ENCODE measurements around the gene THSD1.
"Not testable (repeated sequence)": the region's sequence is repeated elsewhere in the genome, so short reads cannot be mapped to it uniquely, and the experiment has no call there.

Gene THSD1

DNA sequence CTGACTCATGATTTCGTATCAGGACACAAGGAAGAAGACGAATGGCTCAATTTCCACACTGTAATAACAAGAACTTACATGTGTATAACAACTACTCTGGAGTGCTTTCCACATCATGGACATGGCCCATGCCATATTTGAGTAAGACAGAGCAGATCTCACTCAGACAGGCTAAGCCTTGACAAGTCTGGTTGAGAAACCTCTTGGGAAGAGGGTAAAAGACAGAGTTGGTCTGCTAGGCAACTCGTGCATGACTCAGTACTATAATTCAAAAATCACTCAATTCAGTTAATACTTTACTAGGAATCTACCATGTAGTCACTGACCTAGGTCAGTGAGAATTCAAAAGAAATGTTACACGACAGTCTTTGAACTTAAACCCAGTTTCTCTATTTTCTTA is 5.7 kb upstream of the THSD1 start:
- H3K4me3 ChIP-seq (ENCODE audit: low read length): no peak overlapping the region
- peaks cover 4% of the 10 kb centered on the region for H3K27me3 ChIP-seq (ENCODE audit: insufficient read depth, low read length)
- H3K36me3 ChIP-seq (ENCODE audit: insufficient read depth, low read length): peaks cover 51% of the 10 kb centered on the region
- 92% methylated on average over 4 of the region's 4 CpGs for WGBS
- H3K4me1 ChIP-seq (ENCODE audit: insufficient read depth, low read length): no peaks in the 10 kb centered on the region
- H3K9ac ChIP-seq (ENCODE audit: low read depth, low read length): no peak overlapping the region
- H3K9me3 ChIP-seq (ENCODE audit: insufficient read depth, low read depth, low read length): no peaks in the 10 kb centered on the region
- H3K27ac ChIP-seq (ENCODE audit: low read depth, low read length): no peak overlapping the region

DNA sequence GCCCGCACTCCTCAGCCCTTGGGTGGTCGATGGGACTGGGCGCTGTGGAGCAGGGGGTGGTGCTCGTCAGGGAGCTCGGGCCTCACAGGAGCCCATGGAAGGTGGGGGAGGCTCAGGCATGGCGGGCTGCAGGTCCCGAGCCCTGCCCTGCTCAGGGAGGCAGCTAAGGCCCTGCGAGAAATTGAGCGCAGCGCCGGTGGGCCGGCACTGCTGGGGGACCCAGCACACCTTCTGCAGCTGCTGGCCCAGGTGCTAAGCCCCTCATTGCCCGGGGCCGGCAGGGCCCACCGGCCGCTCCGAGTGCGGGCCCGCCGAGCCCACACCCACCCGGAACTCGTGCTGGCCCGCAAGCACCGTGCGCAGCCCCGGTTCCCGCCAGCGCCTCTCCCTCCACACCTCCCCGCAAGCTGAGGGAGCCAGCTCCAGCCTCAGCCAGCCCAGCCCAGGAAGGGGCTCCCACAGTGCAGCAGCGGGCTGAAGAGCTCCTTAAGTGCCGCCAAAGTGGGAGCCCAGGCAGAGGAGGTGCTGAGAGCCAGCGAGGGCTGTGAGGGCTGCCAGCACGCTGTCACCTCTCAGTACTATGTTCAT is 2.2 kb upstream of the THSD1 start:
- H3K27ac ChIP-seq (ENCODE audit: low read depth, low read length); H3K9me3 ChIP-seq (ENCODE audit: insufficient read depth, low read depth, low read length); H3K4me1 ChIP-seq (ENCODE audit: insufficient read depth, low read length); H3K9ac ChIP-seq (ENCODE audit: low read depth, low read length); H3K4me3 ChIP-seq (ENCODE audit: low read length): not testable (repeated sequence)
- peaks cover 32% of the 10 kb centered on the region for H3K27me3 ChIP-seq (ENCODE audit: insufficient read depth, low read length)
- peaks cover 16% of the 10 kb centered on the region for H3K36me3 ChIP-seq (ENCODE audit: insufficient read depth, low read length)
- 91% methylated on average over 33 of the region's 33 CpGs for WGBS

DNA sequence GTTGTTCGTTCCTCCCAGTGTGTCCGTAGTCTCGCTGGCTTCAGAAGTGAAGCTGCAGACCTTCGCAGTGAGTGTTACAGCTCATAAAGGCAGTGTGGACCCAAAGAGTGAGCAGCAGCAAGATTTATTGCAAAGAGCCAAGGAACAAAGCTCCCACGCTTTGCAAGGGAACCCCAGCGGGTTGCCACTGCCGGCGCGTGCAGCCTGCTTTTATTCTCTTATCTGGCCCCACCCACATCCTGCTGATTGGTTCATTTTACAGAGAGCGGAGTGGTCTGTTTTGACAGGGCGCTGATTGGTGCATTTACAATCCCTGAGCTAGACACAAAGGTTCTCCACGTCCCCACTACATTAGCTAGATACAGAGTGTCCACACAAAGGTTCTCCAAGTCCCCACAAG is 1.5 kb upstream of the THSD1 start:
- H3K36me3 ChIP-seq (ENCODE audit: insufficient read depth, low read length); H3K4me1 ChIP-seq (ENCODE audit: insufficient read depth, low read length); H3K9ac ChIP-seq (ENCODE audit: low read depth, low read length); H3K9me3 ChIP-seq (ENCODE audit: insufficient read depth, low read depth, low read length); H3K4me3 ChIP-seq (ENCODE audit: low read length); H3K27ac ChIP-seq (ENCODE audit: low read depth, low read length): not testable (repeated sequence)
- peaks cover 32% of the 10 kb centered on the region for H3K27me3 ChIP-seq (ENCODE audit: insufficient read depth, low read length)
- 94% methylated on average over 12 of the region's 12 CpGs for WGBS

DNA sequence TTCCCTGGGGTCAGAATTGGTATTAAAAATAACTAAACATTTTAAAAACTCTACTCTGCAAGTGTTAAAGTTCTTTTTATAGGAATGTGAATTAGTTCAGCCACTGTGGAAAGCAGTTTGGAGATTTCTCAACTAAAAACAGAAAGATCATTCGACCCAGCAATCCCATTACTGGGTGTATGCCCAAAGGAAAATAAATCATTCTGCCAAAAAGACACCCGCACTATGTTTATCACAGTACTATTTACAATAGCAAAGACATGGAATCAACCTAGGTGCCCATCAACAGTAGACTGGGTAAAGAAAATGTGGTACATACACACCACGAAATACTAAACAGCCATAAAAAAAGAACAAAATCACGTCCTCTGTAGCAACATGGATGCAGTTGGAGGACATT is 657 bp upstream of the THSD1 start:
- Histone ChIP-seq H3K4me3 (ENCODE audit: low read length) (peak overlapping the region; percentile 58), H3K4me1 (ENCODE audit: insufficient read depth, low read length) (peaks cover 4% of the 10 kb centered on the region; the same call in 1 of the 2 replicates), H3K27ac (ENCODE audit: low read depth, low read length) (no peak overlapping the region), H3K9me3 (ENCODE audit: insufficient read depth, low read depth, low read length) (no peaks in the 10 kb centered on the region), H3K36me3 (ENCODE audit: insufficient read depth, low read length) (0 out of 2 replicates have a peak, but pooled peaks cover 5% of the 10 kb centered on the region), H3K9ac (ENCODE audit: low read depth, low read length) (no peak overlapping the region), H3K27me3 (ENCODE audit: insufficient read depth, low read length) (peaks cover 32% of the 10 kb centered on the region)
- 92% methylated on average over 4 of the region's 4 CpGs for WGBS

DNA sequence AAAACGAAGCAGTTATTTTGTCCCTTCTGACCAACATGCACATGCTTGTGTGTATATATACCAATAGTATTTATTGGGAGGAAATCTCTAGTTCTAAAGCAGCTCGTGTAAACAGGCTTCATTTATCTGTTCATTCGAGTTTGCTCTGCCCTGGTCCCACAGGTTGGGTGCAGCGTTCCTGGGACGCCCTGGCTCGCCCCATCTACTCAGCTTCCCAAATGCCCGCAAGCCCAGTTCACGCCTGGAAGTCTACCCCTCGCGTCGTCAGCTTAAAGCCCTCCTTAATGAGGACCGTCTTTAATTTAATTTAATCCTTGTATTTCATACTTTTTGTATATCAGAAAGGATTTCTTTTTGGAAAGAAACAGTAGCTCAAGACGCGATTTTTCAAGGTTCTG is 604 bp downstream of the THSD1 start:
- Histone ChIP-seq H3K27me3 (ENCODE audit: insufficient read depth, low read length) (peaks cover 32% of the 10 kb centered on the region), H3K4me3 (ENCODE audit: low read length) (peak overlapping the region; percentile 58), H3K4me1 (ENCODE audit: insufficient read depth, low read length) (peaks cover 4% of the 10 kb centered on the region; the same call in 1 of the 2 replicates), H3K27ac (ENCODE audit: low read depth, low read length) (no peak overlapping the region), H3K9me3 (ENCODE audit: insufficient read depth, low read depth, low read length) (no peaks in the 10 kb centered on the region), H3K36me3 (ENCODE audit: insufficient read depth, low read length) (no peaks in the 10 kb centered on the region), H3K9ac (ENCODE audit: low read depth, low read length) (0 out of 2 replicates have a peak overlapping the region, but pooled peaks have one; percentile 25)
- WGBS: 28% methylated on average over 11 of the region's 14 CpGs

DNA sequence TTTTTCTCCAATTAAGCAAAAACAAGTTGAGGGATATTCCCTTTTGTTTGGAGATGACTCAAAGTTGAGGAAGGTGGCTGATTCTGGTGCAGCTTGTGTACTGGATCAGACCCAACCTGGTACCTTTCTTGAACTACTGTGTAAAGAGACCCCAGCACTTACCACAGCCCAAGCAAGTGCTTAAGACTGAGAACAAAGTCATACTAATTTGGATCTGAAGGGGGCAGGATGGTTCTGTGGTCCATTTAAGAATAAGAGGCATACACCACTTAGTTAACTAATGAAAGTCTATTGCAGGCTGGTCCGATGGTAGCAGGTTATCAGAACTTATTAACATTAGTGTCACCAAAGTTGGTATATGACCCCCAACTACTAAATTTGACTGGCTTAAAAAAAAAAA is 6.3 kb downstream of the THSD1 start:
- no peaks in the 10 kb centered on the region for H3K36me3 ChIP-seq (ENCODE audit: insufficient read depth, low read length)
- no peak overlapping the region for H3K9ac ChIP-seq (ENCODE audit: low read depth, low read length)
- no peak overlapping the region for H3K4me3 ChIP-seq (ENCODE audit: low read length)
- H3K27me3 ChIP-seq (ENCODE audit: insufficient read depth, low read length): peaks cover 9% of the 10 kb centered on the region
- H3K27ac ChIP-seq (ENCODE audit: low read depth, low read length): no peak overlapping the region
- H3K4me1 ChIP-seq (ENCODE audit: insufficient read depth, low read length): no peaks in the 10 kb centered on the region
- WGBS: 80% methylated on average over 1 of the region's 1 CpG
- no peaks in the 10 kb centered on the region for H3K9me3 ChIP-seq (ENCODE audit: insufficient read depth, low read depth, low read length)

DNA sequence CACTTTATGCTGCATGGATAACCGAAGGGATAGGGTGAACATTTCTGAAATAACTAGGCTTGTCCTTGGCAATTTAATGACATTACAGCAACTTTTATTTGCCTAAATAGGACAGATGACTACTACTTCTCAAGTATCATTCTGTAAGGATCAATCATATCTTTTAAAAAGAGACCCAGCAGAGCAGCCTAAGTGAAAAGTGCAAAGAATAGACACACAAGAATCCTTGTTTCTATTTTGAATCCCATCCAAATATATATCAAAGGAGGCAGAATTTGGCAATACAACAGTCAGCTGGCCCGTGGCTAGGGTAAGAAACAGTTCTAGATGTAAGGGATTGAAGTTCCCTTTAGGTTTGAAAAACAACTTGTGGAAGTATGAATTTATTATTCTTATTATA is 6.9 kb downstream of the THSD1 start:
- Histone ChIP-seq H3K9me3 (ENCODE audit: insufficient read depth, low read depth, low read length) (no peaks in the 10 kb centered on the region), H3K36me3 (ENCODE audit: insufficient read depth, low read length) (no peaks in the 10 kb centered on the region), H3K27ac (ENCODE audit: low read depth, low read length) (no peak overlapping the region), H3K4me3 (ENCODE audit: low read length) (no peak overlapping the region), H3K9ac (ENCODE audit: low read depth, low read length) (no peak overlapping the region), H3K4me1 (ENCODE audit: insufficient read depth, low read length) (no peaks in the 10 kb centered on the region), H3K27me3 (ENCODE audit: insufficient read depth, low read length) (peaks cover 3% of the 10 kb centered on the region; the same call in 1 of the 2 replicates)
- WGBS: 94% methylated on average over 1 of the region's 2 CpGs

DNA sequence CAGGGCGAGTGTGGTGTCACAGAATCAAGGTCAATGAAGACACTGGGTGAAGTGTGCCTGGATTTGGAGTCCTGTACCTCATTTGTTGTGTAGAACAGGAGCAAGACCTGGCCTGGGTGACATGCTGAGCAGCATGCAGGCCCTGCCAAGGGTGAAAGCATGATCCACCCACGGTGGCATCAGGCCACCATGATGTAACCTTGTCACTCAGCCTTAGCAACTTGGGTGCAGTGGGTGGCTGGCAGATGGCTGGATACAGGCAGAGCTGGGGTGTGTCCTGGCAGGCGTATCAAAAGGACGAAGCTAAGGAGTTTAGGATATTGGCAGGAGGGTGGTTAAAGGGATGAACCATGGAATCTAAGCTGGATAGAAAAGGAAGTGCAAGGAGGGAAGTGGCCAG is 10.3 kb downstream of the THSD1 start:
- Histone ChIP-seq H3K27ac (ENCODE audit: low read depth, low read length) (no peak overlapping the region), H3K36me3 (ENCODE audit: insufficient read depth, low read length) (no peaks in the 10 kb centered on the region), H3K9ac (ENCODE audit: low read depth, low read length) (no peak overlapping the region), H3K9me3 (ENCODE audit: insufficient read depth, low read depth, low read length) (no peaks in the 10 kb centered on the region), H3K4me3 (ENCODE audit: low read length) (no peak overlapping the region), H3K27me3 (ENCODE audit: insufficient read depth, low read length) (no peaks in the 10 kb centered on the region), H3K4me1 (ENCODE audit: insufficient read depth, low read length) (no peaks in the 10 kb centered on the region)
- 93% methylated on average over 4 of the region's 4 CpGs for WGBS

DNA sequence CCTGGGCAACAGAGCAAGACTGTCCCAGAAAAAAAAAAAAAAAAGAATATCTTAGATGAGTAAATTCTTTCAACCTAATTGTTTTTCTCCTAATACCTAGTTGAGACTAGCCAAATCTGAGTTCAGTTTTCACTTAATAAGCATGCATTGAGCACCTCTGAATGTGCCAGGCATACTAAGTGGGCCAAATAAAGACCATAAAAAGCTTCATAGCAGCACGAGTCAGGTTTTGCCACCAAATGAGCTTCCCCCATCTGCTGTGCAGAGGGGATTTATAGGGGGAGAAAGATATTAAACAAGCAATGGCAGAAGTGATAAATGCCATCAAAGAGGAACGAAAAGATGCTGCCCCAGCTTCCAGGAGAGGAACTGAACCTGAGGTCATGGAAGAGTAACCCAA is 11.4 kb downstream of the THSD1 start:
- H3K9ac ChIP-seq (ENCODE audit: low read depth, low read length): no peak overlapping the region
- no peaks in the 10 kb centered on the region for H3K27me3 ChIP-seq (ENCODE audit: insufficient read depth, low read length)
- no peaks in the 10 kb centered on the region for H3K4me1 ChIP-seq (ENCODE audit: insufficient read depth, low read length)
- no peak overlapping the region for H3K4me3 ChIP-seq (ENCODE audit: low read length)
- 95% methylated on average over 2 of the region's 2 CpGs for WGBS
- H3K9me3 ChIP-seq (ENCODE audit: insufficient read depth, low read depth, low read length): no peaks in the 10 kb centered on the region
- no peaks in the 10 kb centered on the region for H3K36me3 ChIP-seq (ENCODE audit: insufficient read depth, low read length)
- H3K27ac ChIP-seq (ENCODE audit: low read depth, low read length): no peak overlapping the region

DNA sequence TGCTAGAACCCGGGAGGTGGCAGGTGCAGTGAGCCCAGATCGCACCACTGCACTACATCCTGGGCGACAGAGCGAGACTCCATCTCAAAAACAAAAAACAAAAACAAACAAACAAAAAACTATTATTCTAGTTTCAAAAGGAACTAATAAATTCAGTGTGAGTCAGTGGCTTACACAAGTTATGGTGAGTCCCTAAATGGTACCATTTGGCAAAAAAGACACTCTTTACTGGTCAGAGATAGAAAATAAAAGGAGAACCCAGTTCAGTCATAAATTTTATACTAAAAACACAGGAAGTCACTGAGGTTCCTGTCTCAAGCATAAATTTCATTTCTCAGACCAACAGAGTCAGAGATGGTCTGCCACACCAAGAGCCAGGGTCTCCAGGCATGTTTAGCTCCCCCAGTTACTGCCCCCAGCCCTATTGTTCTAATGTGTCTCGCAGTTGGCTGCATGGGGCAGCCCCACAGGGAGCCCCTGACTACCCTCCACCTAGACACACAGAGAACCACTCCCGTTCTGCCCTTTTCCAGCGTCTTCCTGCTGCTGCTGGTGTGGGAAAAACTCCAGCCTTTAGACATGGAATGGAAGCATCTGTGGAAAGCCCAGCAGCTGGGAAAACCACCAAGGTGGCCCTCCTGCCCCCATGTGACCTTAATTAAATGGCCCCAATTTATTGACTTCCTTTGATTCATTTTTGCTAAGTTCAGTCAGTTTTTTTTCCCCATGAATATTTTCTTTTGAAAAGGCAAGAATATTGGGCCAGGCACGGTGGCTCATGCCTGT is 12.2 kb downstream of the THSD1 start:
- 82% methylated on average over 6 of the region's 8 CpGs for WGBS
- Histone ChIP-seq H3K9me3 (ENCODE audit: insufficient read depth, low read depth, low read length) (no peaks in the 10 kb centered on the region), H3K36me3 (ENCODE audit: insufficient read depth, low read length) (no peaks in the 10 kb centered on the region), H3K9ac (ENCODE audit: low read depth, low read length) (no peak overlapping the region), H3K27me3 (ENCODE audit: insufficient read depth, low read length) (no peaks in the 10 kb centered on the region), H3K27ac (ENCODE audit: low read depth, low read length) (no peak overlapping the region), H3K4me1 (ENCODE audit: insufficient read depth, low read length) (no peaks in the 10 kb centered on the region), H3K4me3 (ENCODE audit: low read length) (no peak overlapping the region)

DNA sequence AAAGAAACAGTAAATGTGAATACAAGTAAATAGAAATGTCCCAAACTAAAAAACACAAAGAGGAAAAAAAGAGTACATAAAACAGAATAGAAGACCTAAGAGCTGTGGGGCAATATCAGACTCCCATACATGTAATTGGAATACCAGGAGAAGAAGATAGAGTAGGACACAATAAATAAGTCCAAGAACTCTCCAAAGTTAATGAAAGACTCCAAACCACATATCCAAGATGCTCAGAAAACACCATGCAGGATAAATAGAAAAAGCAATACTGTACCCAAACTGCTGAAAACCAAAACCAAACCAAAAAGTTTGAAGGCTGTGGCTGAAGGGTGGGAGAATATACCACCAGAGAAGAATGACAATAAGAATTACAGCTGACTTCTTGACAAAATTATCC is 18.3 kb downstream of the THSD1 start:
- Histone ChIP-seq H3K36me3 (ENCODE audit: insufficient read depth, low read length) (no peaks in the 10 kb centered on the region), H3K27me3 (ENCODE audit: insufficient read depth, low read length) (no peaks in the 10 kb centered on the region), H3K4me3 (ENCODE audit: low read length) (no peak overlapping the region), H3K4me1 (ENCODE audit: insufficient read depth, low read length) (no peaks in the 10 kb centered on the region), H3K27ac (ENCODE audit: low read depth, low read length) (no peak overlapping the region), H3K9me3 (ENCODE audit: insufficient read depth, low read depth, low read length) (no peaks in the 10 kb centered on the region), H3K9ac (ENCODE audit: low read depth, low read length) (no peak overlapping the region)

Data from HUES64 (cell line).